Smooth muscle cell of the brain vasculature (primary cell): ENCODE results near the gene PLD6.
"Not testable (repeated sequence)": the region's sequence is repeated elsewhere in the genome, so short reads cannot be mapped to it uniquely, and the experiment has no call there.

Source experiments
- DNase-seq: peaks from one replicate; pipeline ENCODE4 v3.0.0-alpha.2; 2012; ENCODE audit warnings: low read depth, low spot score

Gene PLD6

GRCh38 chr17:17201271-17201670 is 4.9 kb downstream of the PLD6 start:
- DNase-seq: no peak

- DNase-seq: no peak
Measured at GRCh38 chr17:17200831-17201230, 5.3 kb downstream of the PLD6 start.

- DNase-seq: no peak
Measured at GRCh38 chr17:17200311-17200710, 5.8 kb downstream of the PLD6 start.

- no peak for DNase-seq
Measured at GRCh38 chr17:17198281-17198680, 7.9 kb downstream of the PLD6 start.

- DNase-seq: no peak
Measured at GRCh38 chr17:17196776-17197175, 9.4 kb downstream of the PLD6 start.

GRCh38 chr17:17195466-17195865 is 10.7 kb downstream of the PLD6 start:
- not testable (repeated sequence) for DNase-seq

- DNase-seq: no peak
Measured at GRCh38 chr17:17191961-17192381, 14.2 kb downstream of the PLD6 start.

- DNase-seq: no peak
Measured at GRCh38 chr17:17191346-17191792, 14.8 kb downstream of the PLD6 start.

GRCh38 chr17:17190188-17190587 is 15.9 kb downstream of the PLD6 start:
- DNase-seq: no peak

- no peak for DNase-seq
Measured at GRCh38 chr17:17189559-17189958, 16.6 kb downstream of the PLD6 start.

- DNase-seq: no peak
Measured at GRCh38 chr17:17188586-17188985, 17.5 kb downstream of the PLD6 start.

- DNase-seq: no peak
Measured at GRCh38 chr17:17186551-17187505, 19.3 kb downstream of the PLD6 start.

- no peak for DNase-seq
Measured at GRCh38 chr17:17186051-17186450, 20.1 kb downstream of the PLD6 start.

GRCh38 chr17:17184985-17185757 is 21.0 kb downstream of the PLD6 start:
- not testable (repeated sequence) for DNase-seq

GRCh38 chr17:17183744-17184143 is 22.4 kb downstream of the PLD6 start:
- no peak for DNase-seq

- DNase-seq: no peak
Measured at GRCh38 chr17:17182598-17183136, 23.5 kb downstream of the PLD6 start.

GRCh38 chr17:17181666-17182597 is 24.2 kb downstream of the PLD6 start:
- no peak for DNase-seq

- no peak for DNase-seq
Measured at GRCh38 chr17:17180741-17181525, 25.2 kb downstream of the PLD6 start.

GRCh38 chr17:17180141-17180603 is 26.0 kb downstream of the PLD6 start:
- DNase-seq: no peak

GRCh38 chr17:17179371-17179827 is 26.7 kb downstream of the PLD6 start:
- no peak for DNase-seq
